Fibroblast of villous mesenchyme (primary cell): Measurements from ENCODE around the gene HOXA3. TPM values are rescaled to one million over a fixed set of nuclear protein-coding genes. Genes with fewer than 3 reads are reported as not detected.

ENCODE experiments used
- DNase-seq: peaks from one replicate; pipeline ENCODE4 v3.0.0-alpha.2; 2010; ENCODE audit warnings: low read depth
- H3K4me3 ChIP-seq: 2 replicates; pipeline ENCODE4 v1.5.1; 2011; ENCODE audit warnings: low read depth, mild to moderate bottlenecking, low read length
- total RNA-seq: library from RNA; depleted of rRNA; stranded (reverse); fragments of >200 nt; gene quantifications from 2 replicates; pipeline ENCODE4 v1.2.3, GENCODE V29; 2012
- TF ChIP-seq, protein P1 (sequence below): IDR thresholded peaks from 2 replicates; pipeline ENCODE4 v1.5.1; 2012; ENCODE audit warnings: low read depth, mild to moderate bottlenecking, low read length; ENCODE audit not compliant: insufficient read depth

Gene HOXA3
- total RNA-seq, 1 donor, result 11.7 TPM

DNA sequence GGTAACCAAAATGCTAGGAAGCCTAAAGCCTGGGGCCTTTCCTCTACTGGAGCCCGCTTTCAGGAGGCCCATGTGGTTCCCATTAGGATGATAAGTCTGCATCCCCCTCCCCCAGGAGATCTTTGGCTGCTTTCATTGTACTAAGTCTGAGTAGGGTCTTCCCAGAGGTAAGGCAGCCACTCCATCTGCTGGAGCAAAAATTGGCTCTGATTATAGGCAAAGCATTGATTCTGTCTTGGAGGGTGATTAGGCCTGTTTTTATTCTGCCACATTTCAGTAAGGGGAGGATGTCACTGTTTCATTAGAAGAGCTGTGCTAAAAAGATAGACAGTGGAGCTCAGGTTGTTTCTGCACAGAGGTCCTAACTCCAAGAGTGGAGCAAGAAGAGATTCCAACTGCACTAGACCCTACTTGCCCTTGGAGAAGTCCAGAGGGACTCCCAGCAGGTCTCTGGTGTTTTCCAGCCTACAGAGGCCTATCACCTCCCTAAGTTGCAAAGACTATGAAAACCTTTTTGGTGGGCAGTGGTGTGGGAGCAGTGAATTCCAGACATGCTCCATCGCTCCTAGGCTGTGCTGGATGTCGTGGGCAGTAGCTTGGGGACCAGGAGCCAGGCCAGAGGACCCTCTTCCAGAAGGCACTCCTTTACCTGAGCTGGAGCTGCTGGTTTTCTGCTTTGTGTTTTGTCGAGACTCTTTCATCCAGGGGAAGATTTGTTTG, 42.8 kb downstream of the HOXA3 start:
- TF ChIP-seq, protein P1, sequence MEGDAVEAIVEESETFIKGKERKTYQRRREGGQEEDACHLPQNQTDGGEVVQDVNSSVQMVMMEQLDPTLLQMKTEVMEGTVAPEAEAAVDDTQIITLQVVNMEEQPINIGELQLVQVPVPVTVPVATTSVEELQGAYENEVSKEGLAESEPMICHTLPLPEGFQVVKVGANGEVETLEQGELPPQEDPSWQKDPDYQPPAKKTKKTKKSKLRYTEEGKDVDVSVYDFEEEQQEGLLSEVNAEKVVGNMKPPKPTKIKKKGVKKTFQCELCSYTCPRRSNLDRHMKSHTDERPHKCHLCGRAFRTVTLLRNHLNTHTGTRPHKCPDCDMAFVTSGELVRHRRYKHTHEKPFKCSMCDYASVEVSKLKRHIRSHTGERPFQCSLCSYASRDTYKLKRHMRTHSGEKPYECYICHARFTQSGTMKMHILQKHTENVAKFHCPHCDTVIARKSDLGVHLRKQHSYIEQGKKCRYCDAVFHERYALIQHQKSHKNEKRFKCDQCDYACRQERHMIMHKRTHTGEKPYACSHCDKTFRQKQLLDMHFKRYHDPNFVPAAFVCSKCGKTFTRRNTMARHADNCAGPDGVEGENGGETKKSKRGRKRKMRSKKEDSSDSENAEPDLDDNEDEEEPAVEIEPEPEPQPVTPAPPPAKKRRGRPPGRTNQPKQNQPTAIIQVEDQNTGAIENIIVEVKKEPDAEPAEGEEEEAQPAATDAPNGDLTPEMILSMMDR, result no peak
- no peak for DNase-seq
- no peak overlapping the region for H3K4me3 ChIP-seq

DNA sequence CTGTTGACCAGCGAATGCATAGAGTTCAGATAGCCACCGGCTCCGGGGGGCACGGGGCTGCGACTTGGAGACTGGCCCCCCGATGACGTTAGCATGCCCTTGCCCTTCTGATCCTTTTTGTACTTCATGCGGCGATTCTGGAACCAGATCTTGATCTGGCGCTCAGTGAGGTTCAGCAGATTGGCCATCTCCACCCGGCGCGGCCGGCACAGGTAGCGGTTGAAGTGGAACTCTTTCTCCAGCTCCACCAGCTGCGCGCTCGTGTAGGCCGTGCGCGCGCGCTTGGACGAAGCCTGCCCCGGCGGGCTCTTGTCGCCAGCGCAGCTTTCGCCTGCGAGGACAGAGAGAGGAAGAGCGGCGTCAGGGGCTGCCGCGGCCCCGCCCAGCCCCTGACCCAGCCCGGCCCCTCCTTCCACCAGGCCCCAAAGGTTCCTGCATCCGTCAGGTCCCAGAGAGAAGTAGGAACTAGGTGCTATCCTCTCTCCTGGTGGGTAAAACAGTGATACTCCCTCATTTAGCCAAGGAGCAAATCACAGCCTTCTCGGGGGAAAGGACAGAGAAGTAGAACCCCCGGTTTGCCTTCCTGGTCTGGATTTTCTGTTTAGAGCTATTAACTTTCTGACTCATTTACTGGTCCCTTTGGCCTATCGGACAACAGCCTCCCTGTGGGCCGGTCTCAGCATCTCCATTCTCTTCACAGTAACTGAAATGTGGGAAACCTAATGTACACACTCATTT, 43.8 kb downstream of the HOXA3 start:
- TF ChIP-seq, protein P1, result no peak
- H3K4me3 ChIP-seq, result no peak overlapping the region
- DNase-seq, result no peak

GRCh38 chr7:27107391-27108381, 44.7 kb downstream of the HOXA3 start:
- no peak for DNase-seq
- no peak overlapping the region for H3K4me3 ChIP-seq

DNA sequence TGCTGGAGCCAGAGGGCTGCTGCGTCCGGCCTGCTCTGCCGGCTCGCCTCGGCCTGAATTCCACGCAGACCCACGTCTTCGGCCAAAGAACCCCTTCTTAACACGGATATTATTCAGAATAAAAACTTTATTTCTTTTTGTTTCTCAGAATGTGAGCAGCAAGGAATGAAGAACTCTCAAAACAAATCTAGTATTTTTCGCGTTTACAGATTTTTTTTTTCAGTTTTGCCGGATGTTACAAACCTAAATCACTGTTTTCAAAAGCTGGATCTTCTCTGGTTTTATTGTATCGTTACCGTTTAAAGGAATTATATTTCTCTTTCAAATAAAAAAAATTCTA, 45.5 kb downstream of the HOXA3 start:
- TF ChIP-seq, protein P1, result no peak
- H3K4me3 ChIP-seq, result no peak overlapping the region
- no peak for DNase-seq

More at GRCh38 chr7:27107391-27108381, 44.7 kb downstream of the HOXA3 start:
- TF ChIP-seq, protein P1, result no peak

DNA sequence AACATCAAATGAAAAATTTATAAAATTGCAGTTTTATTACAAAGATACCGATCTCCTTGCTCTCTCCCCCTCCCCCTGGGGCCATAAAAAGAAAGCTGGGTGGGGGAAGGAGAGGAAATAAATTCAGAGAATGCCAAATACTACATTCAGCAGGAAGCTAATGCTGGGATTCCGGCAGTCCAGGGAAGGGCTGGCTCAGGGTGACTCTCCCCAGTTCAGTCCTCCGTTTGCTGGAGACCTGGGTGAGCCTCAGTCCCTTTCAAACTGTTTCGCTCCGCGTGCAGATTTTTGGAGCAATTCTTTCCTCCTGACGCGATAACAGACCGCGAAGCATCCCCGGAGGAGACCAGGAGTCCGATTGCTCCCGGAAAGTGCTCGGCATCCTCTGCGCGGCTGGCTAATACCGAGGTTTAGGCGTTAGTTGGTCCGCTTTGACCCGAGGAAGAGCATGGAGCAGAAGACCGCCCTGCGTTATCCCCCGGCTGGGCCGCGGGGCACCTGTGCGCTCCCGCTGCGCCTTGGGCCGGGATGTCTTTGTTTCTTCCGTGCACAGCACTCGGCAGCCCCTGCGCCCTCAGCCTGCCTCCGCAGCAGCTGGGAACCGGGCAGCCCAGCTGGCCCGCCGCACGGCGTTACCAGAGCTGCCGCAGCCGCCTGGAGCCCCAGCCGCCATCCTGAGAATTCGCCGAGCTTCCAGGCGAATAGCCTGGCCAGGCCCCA, 46.0 kb downstream of the HOXA3 start:
- TF ChIP-seq, protein P1, result no peak
- H3K4me3 ChIP-seq, result no peak overlapping the region
- DNase-seq, result no peak
